Adipose tissue (tissue), 3 donors: ENCODE results near the gene GPR63. TPM values are rescaled to one million over a fixed set of nuclear protein-coding genes. Genes with fewer than 3 reads are reported as not detected.

Experiments used
- H3K27ac ChIP-seq: one replicate; pipeline ENCODE4 v1.5.1; 2013; ENCODE audit warnings: low read depth, low read length
- WGBS, 3 donors: extraction: QIAGEN DNeasy Blood & Tissue Kit; methylation state at CpG; one replicate each; pipeline ENCODE4 v1.1.7; 2013; 5-methylcytosine and 5-hydroxymethylcytosine counted together
- polyA plus RNA-seq, 3 donors: library from polyadenylated mRNA; stranded (reverse); fragments of 200-250 nt; gene quantifications; one replicate each; pipeline ENCODE4 v1.2.3, GENCODE V29; 2013
- donor health status: healthy with polysubstance abuse.
- donor health status: Bipolar disorder and iron deficiency.
- donor health status: healthy.

GPR63 gene
- polyA plus RNA-seq, 3 donors = 0.06 to 0.35 (median 0.34) TPM

DNA sequence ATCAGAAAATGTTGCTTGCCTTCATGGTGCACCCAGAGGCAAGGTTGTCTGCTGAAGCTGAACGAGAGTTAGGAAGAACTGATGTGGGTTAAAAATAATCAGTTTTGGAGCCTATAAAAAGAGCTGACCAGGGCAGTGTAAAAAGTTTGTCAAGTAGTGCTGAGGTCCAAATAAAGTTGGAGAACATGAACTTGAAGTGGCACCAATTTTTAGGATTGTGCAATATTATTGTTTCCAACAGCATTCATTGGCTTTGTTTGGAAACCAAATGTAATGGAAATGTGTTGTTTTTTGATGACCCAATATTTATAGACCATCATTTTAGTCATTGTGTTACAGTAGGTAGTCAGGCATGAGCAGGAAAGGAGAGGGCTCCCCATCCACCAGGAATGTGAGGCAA, 55.7 kb downstream of the GPR63 start:
- H3K27ac ChIP-seq = no peak overlapping the region
- WGBS, 3 donors = 77 to 80% (median 79%) methylated on average over 1 of the region's 1 CpG

- 67 to 77% (median 68%) methylated on average over 4 of the region's 4 CpGs for WGBS, 3 donors
- H3K27ac ChIP-seq = no peak overlapping the region
Measured at GRCh38 chr6:96777113-96777512, 60.2 kb downstream of the GPR63 start.

GRCh38 chr6:96775727-96776400, 61.4 kb downstream of the GPR63 start:
- 27 to 63% (median 61%) methylated on average over 2 of the region's 2 CpGs for WGBS, 3 donors
- H3K27ac ChIP-seq = no peak overlapping the region

DNA sequence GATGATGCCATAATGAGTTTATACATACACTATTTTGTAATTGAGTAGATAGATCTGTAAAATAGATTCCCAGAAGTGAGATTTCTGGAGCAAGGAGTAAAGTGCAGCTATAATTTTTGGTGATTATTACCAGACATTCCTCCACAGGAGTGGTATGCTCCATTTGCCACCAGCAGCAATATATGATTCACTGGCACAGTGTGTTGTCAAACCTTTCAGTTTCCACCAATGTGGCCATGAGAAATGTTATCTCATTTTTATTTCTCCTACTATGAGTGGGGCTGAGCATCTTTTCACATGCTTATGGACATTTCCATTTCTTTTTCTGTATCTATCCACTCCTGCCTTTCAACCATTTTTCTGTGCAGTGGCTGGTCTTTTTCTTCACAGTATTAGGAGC, 70.5 kb downstream of the GPR63 start:
- H3K27ac ChIP-seq = no peak overlapping the region

DNA sequence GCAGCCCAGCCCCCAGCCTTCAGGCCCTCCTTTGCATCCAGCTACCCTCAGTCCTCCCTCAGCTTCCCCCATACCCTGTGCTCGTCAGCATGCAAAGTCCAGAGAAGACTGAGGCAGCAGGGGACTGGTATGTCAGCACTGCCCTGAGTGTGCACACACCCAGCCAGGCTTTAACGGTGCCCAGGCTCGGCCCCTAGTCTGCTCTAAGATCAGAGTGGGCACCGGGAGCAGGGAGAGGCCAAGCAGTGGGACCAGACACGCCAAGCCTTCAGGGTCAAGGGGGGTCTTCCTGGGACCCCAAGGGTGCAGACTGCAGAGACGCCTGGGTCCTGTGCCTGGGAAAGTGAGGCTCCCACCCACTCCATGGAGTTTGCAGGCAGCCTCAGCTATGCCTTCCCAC, 74.7 kb downstream of the GPR63 start:
- no peak overlapping the region for H3K27ac ChIP-seq
- WGBS, 3 donors = 79 to 87% (median 84%) methylated on average over 6 of the region's 6 CpGs

DNA sequence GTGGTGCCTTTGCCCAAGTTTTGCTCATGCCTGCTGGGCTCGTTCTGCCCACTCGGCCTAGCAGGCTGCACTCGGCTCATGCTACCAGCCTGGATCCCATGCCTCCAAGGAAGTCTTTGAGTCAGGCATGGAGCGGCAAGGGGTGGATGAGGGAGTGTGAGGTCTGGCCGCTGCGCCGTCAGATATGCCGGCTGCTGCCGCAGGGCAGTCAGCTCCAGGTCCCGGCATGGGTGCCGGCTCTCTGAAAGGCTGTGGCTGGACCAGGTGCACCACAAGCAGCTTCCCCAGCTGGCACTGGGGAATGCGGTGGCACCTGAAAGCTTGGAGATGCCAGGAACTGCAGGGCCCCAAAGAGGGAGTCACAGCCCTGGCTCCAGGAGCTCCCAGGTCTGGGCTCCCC, 75.5 kb downstream of the GPR63 start:
- no peak overlapping the region for H3K27ac ChIP-seq
- WGBS, 3 donors = 79 to 92% (median 88%) methylated on average over 12 of the region's 12 CpGs

- H3K27ac ChIP-seq = no peak overlapping the region
- WGBS, 3 donors = 69 to 83% (median 76%) methylated on average over 4 of the region's 4 CpGs
Measured at GRCh38 chr6:96760153-96760687, 77.1 kb downstream of the GPR63 start.

- WGBS, 3 donors = 79 to 85% (median 80%) methylated on average over 3 of the region's 3 CpGs
- H3K27ac ChIP-seq = no peak overlapping the region
Measured at GRCh38 chr6:96755096-96755495, 82.2 kb downstream of the GPR63 start.

- WGBS, 3 donors = 89 to 97% (median 94%) methylated on average over 6 of the region's 6 CpGs
- H3K27ac ChIP-seq = no peak overlapping the region
Measured at GRCh38 chr6:96749891-96750290, 87.4 kb downstream of the GPR63 start.

Other genes with a start within 250 kb of the GPR63 start
- 10 to 100 TPM; 11.0 to 29.0 (median 13.2) TPM for gene NDUFAF4, start 60.4 kb upstream of the GPR63 start, polyA plus RNA-seq
- under 1 TPM; 0.07 to 0.40 (median 0.11) TPM for gene KLHL32, start 87.3 kb upstream of the GPR63 start, polyA plus RNA-seq